Keratinocyte (primary cell): ENCODE results near the gene C10orf90.

Source experiments
- EZH2 ChIP-seq: IDR thresholded peaks from one replicate; pipeline ENCODE4 v1.6.1; 2012; ENCODE audit warnings: inconsistent platforms, mild to moderate bottlenecking, low read length, moderate library complexity
- TF ChIP-seq, protein P1 (sequence below), 3 experiments: IDR thresholded peaks in 1 of 3; conservative IDR thresholded peaks in 1 of 3; optimal IDR thresholded peaks in 1 of 3; 2 replicates in 2 of 3; 3 replicates in 1 of 3; pipeline versions ENCODE3 to v1.5.1; 2011; ENCODE audit warnings: low read length in 3 of 3, mild to moderate bottlenecking in 3 of 3, moderate library complexity in 2 of 3, control low read depth in 1 of 3, inconsistent platforms in 1 of 3; ENCODE audit not compliant: insufficient read depth in 2 of 3; ENCODE audit errors: extremely low read depth in 1 of 3

- TF ChIP-seq, protein P1, sequence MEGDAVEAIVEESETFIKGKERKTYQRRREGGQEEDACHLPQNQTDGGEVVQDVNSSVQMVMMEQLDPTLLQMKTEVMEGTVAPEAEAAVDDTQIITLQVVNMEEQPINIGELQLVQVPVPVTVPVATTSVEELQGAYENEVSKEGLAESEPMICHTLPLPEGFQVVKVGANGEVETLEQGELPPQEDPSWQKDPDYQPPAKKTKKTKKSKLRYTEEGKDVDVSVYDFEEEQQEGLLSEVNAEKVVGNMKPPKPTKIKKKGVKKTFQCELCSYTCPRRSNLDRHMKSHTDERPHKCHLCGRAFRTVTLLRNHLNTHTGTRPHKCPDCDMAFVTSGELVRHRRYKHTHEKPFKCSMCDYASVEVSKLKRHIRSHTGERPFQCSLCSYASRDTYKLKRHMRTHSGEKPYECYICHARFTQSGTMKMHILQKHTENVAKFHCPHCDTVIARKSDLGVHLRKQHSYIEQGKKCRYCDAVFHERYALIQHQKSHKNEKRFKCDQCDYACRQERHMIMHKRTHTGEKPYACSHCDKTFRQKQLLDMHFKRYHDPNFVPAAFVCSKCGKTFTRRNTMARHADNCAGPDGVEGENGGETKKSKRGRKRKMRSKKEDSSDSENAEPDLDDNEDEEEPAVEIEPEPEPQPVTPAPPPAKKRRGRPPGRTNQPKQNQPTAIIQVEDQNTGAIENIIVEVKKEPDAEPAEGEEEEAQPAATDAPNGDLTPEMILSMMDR (optimal IDR thresholded peaks at IDR 0.05 in 1 of 3, IDR thresholded peaks at IDR 0.05 in 1 of 3, conservative IDR thresholded peaks at IDR 0.05 in 1 of 3; ENCODE audit: extremely low read depth in 1 of 3, insufficient read depth in 2 of 3, low read length in 3 of 3) = no peak
- no peak for TF ChIP-seq EZH2
Measured at GRCh38 chr10:126408953-126409641, 261.4 kb downstream of the C10orf90 start.
